CD4-positive, alpha-beta T cell (primary cell): ENCODE measurements around the gene CDK5RAP2. TPM values are rescaled to one million over a fixed set of nuclear protein-coding genes. Genes with fewer than 3 reads are reported as not detected.

Experiments used
- ATAC-seq: fragments of 200-7000 bp; cut with Tn5 transposase; one replicate; pipeline ENCODE4 v1.10.0; 2022; ENCODE audit warnings: mild to moderate bottlenecking; ENCODE audit not compliant: poor library complexity
- CTCF ChIA-PET: fragments of 350-600 bp; sonication (Branson Sonifier 250); formaldehyde crosslinking; loops from one replicate; lab custom pipeline; 2021; ENCODE audit warnings: antibody characterized with exemption, inconsistent platforms; lab: Charles Lee
- POLR2A ChIA-PET: fragments of 350-600 bp; sonication (Branson Sonifier 250); formaldehyde crosslinking; loops from one replicate; lab custom pipeline; 2021; ENCODE audit warnings: antibody characterized with exemption, inconsistent platforms; lab: Charles Lee
- DNase-seq, 14 experiments: peaks; one replicate each; pipeline ENCODE4 v3.0.0-alpha.2; 2013 to 2020; ENCODE audit warnings: mixed read lengths in 2 of 14
- H3K27ac ChIP-seq, 2 donors: one replicate each; pipeline versions ENCODE4 v1.5.1 to v1.7.0; 2013; ENCODE audit warnings: low read length in 2 of 2, low read depth in 1 of 2, mild to moderate bottlenecking in 1 of 2
- H3K27me3 ChIP-seq, 2 experiments: 1 replicate in 1 of 2; 2 replicates in 1 of 2; pipeline versions ENCODE4 v1.6.1 to v1.7.0; 2013; ENCODE audit warnings: low read length in 2 of 2, control low read depth in 1 of 2, mild to moderate bottlenecking in 1 of 2, moderate library complexity in 1 of 2; ENCODE audit not compliant: insufficient read depth in 2 of 2, control insufficient read depth in 1 of 2
- H3K36me3 ChIP-seq: one replicate; pipeline ENCODE4 v1.6.1; 2013; ENCODE audit warnings: low read length, control low read depth; ENCODE audit not compliant: insufficient read depth
- H3K4me1 ChIP-seq: one replicate; pipeline ENCODE4 v1.6.1; 2013; ENCODE audit warnings: low read length, control low read depth; ENCODE audit not compliant: insufficient read depth
- H3K4me3 ChIP-seq: one replicate; pipeline ENCODE4 v1.5.1; 2013; ENCODE audit warnings: mild to moderate bottlenecking, low read length, moderate library complexity
- H3K9me3 ChIP-seq, 2 experiments: 1 replicate in 1 of 2; 2 replicates in 1 of 2; pipeline versions ENCODE4 v1.6.1 to v1.7.0; 2013; ENCODE audit warnings: low read length in 2 of 2, mild to moderate bottlenecking in 2 of 2, control low read depth in 1 of 2, moderate library complexity in 1 of 2; ENCODE audit not compliant: control insufficient read depth in 1 of 2, insufficient read depth in 1 of 2
- H3K27ac Mint-ChIP-seq: one replicate; pipeline ENCODE4 v1.8.0; 2020; ENCODE audit warnings: mixed read lengths
- H3K27me3 Mint-ChIP-seq: one replicate; pipeline ENCODE4 v1.8.0; 2021; ENCODE audit warnings: mixed read lengths
- H3K36me3 Mint-ChIP-seq: one replicate; pipeline ENCODE4 v1.8.0; 2021; ENCODE audit warnings: low read depth, mixed read lengths
- H3K4me1 Mint-ChIP-seq: one replicate; pipeline ENCODE4 v1.8.0; 2021; ENCODE audit warnings: low read depth, mixed read lengths
- H3K4me3 Mint-ChIP-seq: one replicate; pipeline ENCODE4 v1.8.0; 2020; ENCODE audit warnings: mild to moderate bottlenecking, mixed read lengths
- H3K9me3 Mint-ChIP-seq: one replicate; pipeline ENCODE4 v1.8.0; 2020; ENCODE audit warnings: mixed read lengths
- intact Hi-C, 2 experiments: fragments of 100-400 bp; cut with DNase I in 1 of 2; cut with micrococcal nuclease in 1 of 2; formaldehyde crosslinking; loops; one replicate each; pipeline versions ENCODE4 v1.15.1 to v1.9.0; 2023 to 2025; cut with DNase I, micrococcal nuclease
- total RNA-seq, 174 experiments: library from RNA in 2 of 174; stranded (reverse) in 2 of 174; gene quantifications; one replicate each; pipeline ENCODE4 v1.2.3 and lab custom pipeline; 2021 to 2026
- TF ChIP-seq, protein P1 (sequence below): fragments of 200-600 bp; IDR thresholded peaks from one replicate; pipeline ENCODE4 v1.8.0; 2022; ENCODE audit warnings: antibody characterized with exemption, mild to moderate bottlenecking

Gene CDK5RAP2
- total RNA-seq, 2 experiments from 2014 or later: 55.0 to 56.0 TPM

DNA sequence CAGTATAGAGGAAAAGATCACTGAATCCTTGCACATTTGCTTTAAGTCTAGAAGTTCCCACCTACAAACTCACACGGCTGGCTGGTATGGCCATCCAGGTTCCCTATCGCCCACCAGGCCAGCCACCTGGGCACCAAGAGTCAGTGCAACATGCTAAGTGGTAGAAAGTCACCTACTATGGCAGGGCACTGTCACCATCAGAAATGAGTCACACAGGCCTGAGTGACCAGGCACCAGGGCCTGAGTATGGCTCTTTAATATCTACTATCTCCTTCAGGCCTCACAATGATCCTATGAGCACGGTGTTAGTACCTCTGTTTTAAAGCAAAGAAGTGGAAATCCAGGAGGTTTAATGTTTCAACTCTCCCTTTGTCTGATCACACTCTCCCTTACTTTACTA is 156.2 kb downstream of the CDK5RAP2 start:
- no peak for ATAC-seq
- H3K27ac ChIP-seq: no peak overlapping the region

DNA sequence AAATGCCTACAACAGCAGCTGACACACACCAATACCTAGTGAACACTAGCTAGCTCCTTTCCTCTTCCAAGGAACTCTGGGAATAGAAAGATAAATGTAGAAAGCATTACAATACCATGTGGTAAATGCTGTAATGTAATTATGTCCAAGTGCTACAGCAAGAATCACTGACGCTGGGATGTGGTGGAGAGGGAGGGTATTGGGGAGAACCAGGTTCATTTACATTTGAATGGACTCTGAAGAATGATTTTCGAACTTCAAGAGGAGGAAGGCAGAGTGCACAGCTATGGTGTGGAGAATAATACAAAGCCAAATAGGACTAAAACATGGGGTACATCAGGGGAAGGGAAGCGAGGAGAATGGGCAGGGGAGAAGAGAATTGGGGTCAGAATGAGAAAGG is 158.0 kb downstream of the CDK5RAP2 start:
- H3K4me1 Mint-ChIP-seq: peaks cover 15% of the 10 kb centered on the region
- H3K9me3 ChIP-seq: no peaks in the 10 kb centered on the region
- no peak overlapping the region for H3K4me3 ChIP-seq
- no peaks in the 10 kb centered on the region for H3K4me1 ChIP-seq
- intact Hi-C loops: no loop called here
- no peak overlapping the region for H3K4me3 Mint-ChIP-seq
- no peak for DNase-seq
- H3K27me3 ChIP-seq: no peaks in the 10 kb centered on the region
- CTCF ChIA-PET: no interaction called here
- POLR2A ChIA-PET: interaction anchor here (0.7 kb wide), 1 partner anchor 11 kb away, joined by 3 read pairs; no protein-coding TSS in a partner anchor
- no peaks in the 10 kb centered on the region for H3K27me3 Mint-ChIP-seq
- TF ChIP-seq, protein P1, sequence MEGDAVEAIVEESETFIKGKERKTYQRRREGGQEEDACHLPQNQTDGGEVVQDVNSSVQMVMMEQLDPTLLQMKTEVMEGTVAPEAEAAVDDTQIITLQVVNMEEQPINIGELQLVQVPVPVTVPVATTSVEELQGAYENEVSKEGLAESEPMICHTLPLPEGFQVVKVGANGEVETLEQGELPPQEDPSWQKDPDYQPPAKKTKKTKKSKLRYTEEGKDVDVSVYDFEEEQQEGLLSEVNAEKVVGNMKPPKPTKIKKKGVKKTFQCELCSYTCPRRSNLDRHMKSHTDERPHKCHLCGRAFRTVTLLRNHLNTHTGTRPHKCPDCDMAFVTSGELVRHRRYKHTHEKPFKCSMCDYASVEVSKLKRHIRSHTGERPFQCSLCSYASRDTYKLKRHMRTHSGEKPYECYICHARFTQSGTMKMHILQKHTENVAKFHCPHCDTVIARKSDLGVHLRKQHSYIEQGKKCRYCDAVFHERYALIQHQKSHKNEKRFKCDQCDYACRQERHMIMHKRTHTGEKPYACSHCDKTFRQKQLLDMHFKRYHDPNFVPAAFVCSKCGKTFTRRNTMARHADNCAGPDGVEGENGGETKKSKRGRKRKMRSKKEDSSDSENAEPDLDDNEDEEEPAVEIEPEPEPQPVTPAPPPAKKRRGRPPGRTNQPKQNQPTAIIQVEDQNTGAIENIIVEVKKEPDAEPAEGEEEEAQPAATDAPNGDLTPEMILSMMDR: no peak
- H3K36me3 ChIP-seq: peaks cover 60% of the 10 kb centered on the region
- H3K27ac Mint-ChIP-seq: no peak overlapping the region
- H3K9me3 Mint-ChIP-seq: no peaks in the 10 kb centered on the region
- H3K36me3 Mint-ChIP-seq: peaks cover 99% of the 10 kb centered on the region
- ATAC-seq: no peak
- H3K27ac ChIP-seq: no peak overlapping the region

More for the DNA sequence above, 156.2 kb downstream of the CDK5RAP2 start:
- no peak for DNase-seq
- ChIA-PET CTCF (no interaction called here), POLR2A (no interaction called here)
- H3K9me3 ChIP-seq: no peaks in the 10 kb centered on the region
- Mint-ChIP-seq H3K27ac (no peak overlapping the region), H3K36me3 (peaks cover 90% of the 10 kb centered on the region), H3K4me1 (peaks cover 4% of the 10 kb centered on the region), H3K4me3 (no peak overlapping the region), H3K27me3 (no peaks in the 10 kb centered on the region), H3K9me3 (no peaks in the 10 kb centered on the region)
- intact Hi-C loops: no loop called here
- TF ChIP-seq, protein P1: no peak
- H3K27me3 ChIP-seq: no peaks in the 10 kb centered on the region
- H3K4me3 ChIP-seq: no peak overlapping the region
- H3K36me3 ChIP-seq: peaks cover 43% of the 10 kb centered on the region
- no peaks in the 10 kb centered on the region for H3K4me1 ChIP-seq

DNA sequence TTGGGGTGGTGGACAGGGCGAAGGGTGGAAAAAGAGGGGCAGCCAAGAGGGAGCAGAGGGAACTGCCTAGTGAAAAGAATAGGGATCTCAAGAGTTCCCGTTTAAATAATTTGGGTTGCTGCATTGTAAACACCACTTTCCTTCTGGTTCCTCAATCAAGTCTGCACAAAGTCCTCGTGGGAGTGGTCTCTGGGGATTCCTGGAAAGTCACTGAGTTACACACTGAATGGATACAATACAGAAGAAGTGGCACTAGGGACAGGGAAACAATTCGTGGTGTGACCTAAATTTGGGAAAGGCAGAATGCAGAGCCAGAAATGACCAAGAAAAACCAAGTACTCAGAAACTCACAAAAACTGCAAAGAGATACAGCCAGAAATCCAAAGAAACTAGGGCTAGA is 161.7 kb downstream of the CDK5RAP2 start:
- CTCF ChIA-PET: no interaction called here
- peaks cover 90% of the 10 kb centered on the region for H3K36me3 Mint-ChIP-seq

More for the DNA sequence above, 161.7 kb downstream of the CDK5RAP2 start:
- H3K27ac Mint-ChIP-seq: no peak overlapping the region
- intact Hi-C loops: no loop called here
- H3K27ac ChIP-seq: no peak overlapping the region
- no peak overlapping the region for H3K4me3 Mint-ChIP-seq
- DNase-seq: no peak
- no peaks in the 10 kb centered on the region for H3K4me1 ChIP-seq
- peaks cover 60% of the 10 kb centered on the region for H3K36me3 ChIP-seq
- H3K27me3 Mint-ChIP-seq: no peaks in the 10 kb centered on the region
- TF ChIP-seq, protein P1: no peak
- H3K27me3 ChIP-seq: no peaks in the 10 kb centered on the region
- no peak for ATAC-seq
- H3K9me3 ChIP-seq: no peaks in the 10 kb centered on the region
- H3K4me3 ChIP-seq: no peak overlapping the region
- peaks cover 11% of the 10 kb centered on the region for H3K4me1 Mint-ChIP-seq
- POLR2A ChIA-PET: interaction anchor here (0.6 kb wide), 1 partner anchor 122 kb away, joined by 3 read pairs; no protein-coding TSS in a partner anchor
- no peaks in the 10 kb centered on the region for H3K9me3 Mint-ChIP-seq
